NCI-H1436 treated with DMSO at 0.1 percent for 48 hours (cell line): ENCODE measurements around the gene KRT79.

Experiments
- DNase-seq: peaks from one replicate; lab custom pipeline; 2025; lab: John Stamatoyannopoulos, UW

KRT79 gene

DNA sequence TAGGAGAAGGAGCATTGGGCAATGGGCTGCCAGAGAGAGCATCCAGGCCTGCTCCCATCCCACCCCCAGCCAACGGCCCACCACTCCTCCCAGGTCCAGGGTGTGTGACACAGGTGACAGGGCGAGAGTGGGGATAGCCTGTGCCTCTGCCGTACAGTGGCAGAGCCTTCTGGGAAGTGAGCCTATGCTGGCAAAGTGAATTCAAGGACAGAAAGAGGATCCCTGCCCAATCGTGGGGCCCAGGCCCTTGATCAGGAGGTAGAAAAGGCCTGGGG lies 553 bp upstream of the KRT79 start:
- DNase-seq: no peak

DNA sequence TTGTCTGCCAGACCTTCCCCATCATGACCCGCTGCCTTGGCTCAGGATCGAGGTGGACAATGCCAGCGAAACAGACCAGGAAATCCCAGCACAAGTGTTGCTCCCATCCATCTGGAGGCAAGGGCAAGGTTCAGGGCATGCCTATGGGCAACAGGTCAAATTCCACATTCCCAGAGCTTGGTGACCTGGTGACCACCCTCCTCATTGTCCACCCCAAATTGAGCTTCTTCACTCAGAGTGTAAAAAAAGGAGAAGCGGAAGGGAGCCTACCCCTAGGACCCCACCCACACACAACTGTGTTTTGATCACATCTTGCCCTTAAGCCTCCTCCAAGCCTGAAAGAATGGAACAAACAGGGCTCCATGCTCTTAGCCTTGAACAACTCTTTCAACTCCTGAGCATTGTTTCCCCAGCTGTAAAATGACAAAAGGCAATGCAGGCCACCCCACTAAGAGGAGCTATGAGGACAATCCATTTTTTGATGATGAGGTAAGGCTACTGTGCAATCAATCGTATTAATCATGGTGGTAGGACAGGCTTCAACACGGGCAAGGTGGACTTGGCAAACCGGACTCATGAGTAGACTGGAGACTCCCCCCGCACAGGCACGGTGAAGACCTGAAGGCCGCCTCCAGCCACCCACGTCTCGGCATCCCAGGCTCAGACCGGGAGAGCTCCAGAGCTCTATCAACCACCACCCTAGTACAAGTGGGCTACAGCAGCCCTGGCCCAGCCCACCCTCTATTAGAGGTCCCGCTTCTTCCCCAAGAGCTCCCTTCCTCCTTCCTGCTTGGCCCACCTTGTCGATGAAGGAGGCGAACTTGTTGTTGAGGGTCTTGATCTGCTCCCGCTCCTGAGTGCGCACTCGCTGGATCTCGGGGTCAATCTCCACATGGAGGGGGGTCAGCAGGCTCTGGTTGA lies 866 bp downstream of the KRT79 start:
- no peak for DNase-seq

DNA sequence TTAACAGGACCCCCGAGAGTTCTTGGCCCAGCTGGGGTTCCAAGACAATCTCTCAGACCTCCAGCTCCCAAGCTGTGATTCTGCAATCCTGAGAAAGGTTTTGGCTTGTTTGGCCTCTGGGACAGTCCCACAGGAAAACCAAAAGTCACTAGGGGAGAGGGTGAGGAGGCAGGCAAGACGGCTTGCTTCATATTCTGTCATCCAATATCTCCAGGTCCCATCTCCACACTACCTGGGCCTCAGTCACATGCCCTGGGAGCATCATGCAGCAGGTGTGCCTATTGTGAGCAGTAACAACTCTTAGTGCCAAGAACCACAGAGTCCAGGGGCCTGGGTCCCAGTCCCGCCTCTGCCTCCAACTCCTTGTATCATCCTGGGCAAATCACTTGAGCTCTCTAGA lies 1.7 kb downstream of the KRT79 start:
- DNase-seq: no peak

DNA sequence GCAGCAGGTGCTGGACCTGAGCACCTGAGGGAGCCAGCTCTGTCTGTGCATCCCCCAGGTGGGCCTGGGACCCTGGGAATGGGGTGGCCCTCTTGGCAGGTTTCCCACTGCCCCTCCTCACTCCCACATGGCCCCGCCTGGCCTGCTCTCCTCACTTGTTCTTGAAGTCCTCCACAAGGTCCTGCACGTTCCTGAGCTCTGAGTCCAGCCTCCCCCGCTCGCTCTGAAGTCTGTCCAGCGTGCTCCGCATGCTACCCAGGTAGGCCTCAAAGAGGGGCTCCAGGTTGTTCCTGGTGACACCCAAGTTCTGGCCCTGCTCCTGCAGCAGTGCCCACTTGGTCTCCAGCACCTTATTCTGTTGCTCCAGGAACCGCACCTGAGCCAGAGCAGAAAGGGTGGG lies 2.9 kb downstream of the KRT79 start:
- no peak for DNase-seq

DNA sequence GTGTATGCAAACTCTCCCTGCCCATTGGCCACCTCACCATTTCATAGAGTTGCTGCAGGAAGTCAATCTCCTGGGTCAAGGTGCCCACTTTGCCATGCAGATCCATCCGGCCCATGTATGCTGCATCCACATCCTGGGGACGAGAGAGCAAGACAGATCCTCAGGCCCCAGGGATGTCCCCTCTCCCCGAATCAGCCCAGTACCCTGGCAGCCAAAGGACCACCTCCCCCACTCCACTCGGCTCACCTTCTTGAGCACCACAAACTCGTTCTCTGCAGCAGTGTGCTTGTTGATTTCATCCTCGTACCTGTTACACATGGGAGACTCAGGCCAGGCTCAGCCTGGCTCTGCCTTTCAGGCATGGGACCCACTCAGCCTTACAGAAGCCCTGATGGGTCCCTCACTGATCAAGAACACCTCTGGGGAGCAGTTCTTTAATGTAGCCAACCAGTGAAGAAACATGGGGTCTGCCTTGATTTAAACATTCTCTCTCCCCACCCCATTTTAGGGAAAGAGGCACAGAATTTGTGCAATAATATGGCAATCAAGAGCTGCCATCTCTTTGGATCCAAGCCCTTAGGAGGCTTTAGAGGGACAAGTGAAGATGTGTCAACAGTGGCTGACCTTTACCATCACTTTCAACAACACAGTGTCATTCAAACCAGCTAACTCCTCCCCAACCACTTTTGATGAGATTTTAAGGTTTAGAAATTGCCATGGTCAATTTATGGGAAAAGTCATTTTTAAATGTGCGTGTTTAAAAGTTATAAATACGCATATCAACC lies 3.9 kb downstream of the KRT79 start:
- no peak for DNase-seq

DNA sequence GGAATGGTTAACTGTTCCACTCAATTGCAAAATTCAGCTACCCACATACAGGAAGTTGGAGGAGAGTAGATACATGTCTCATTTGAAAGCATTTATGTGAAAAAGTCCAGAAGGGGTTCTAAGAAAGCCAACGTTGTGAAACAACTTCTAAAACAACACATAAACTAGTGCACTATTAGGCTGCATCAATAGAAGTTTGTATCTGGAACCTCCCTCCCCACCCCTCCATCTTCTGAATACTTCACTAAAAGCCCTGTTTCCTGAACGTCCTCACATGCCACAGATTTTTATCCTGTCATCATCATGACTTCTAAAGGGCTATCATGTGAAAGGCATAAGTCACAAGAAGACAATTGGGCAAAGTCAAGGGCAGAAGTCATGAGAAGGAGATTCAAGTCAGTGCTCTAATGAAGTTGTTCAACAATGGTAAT lies 5.5 kb downstream of the KRT79 start:
- no peak for DNase-seq

DNA sequence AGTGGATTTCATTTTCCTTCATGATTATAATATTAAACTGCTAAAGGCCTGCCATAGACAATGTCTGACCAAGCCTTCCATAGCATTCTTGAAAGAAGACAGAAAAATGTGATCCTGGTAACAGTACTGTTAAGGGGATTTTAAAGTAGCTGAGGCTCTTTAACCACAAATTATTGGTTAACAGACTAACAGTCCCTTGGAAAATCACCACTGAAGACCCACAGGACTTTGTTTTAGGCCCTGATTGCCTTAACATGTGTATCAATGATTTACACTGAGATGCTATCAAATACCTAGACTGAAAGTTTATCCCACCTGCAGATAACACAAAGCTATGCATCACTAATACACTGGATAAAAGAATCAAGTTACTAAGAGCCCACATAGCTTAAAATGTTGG lies 6.0 kb downstream of the KRT79 start:
- no peak for DNase-seq

DNA sequence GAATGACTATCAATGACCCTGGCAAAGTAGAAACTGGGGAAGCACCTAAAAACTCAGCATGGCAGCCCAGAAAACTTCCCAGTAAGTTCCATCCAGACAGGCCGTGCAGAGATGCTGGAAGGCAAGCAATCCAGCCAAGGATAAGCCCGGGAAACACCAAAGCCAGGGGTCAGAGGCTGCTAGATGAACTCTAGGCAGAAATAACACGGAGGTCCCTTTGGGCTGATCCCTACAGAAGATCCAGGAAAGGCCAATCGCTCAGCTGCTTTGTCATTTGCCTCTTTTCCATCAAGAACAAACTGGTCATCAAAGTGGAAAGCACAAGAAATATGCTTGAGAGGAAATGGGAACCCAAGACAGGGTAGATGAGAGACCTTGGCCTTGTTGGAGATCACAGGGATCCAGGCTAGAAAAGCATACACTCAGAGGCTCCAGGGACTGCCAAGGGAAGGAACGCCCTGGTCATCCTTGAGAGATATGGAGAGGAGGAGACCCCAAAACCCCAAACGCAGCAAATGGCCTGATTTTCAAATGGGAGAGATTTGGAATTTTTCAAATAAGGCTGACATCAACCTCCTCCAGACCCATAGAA lies 6.5 kb downstream of the KRT79 start:
- DNase-seq: no peak

DNA sequence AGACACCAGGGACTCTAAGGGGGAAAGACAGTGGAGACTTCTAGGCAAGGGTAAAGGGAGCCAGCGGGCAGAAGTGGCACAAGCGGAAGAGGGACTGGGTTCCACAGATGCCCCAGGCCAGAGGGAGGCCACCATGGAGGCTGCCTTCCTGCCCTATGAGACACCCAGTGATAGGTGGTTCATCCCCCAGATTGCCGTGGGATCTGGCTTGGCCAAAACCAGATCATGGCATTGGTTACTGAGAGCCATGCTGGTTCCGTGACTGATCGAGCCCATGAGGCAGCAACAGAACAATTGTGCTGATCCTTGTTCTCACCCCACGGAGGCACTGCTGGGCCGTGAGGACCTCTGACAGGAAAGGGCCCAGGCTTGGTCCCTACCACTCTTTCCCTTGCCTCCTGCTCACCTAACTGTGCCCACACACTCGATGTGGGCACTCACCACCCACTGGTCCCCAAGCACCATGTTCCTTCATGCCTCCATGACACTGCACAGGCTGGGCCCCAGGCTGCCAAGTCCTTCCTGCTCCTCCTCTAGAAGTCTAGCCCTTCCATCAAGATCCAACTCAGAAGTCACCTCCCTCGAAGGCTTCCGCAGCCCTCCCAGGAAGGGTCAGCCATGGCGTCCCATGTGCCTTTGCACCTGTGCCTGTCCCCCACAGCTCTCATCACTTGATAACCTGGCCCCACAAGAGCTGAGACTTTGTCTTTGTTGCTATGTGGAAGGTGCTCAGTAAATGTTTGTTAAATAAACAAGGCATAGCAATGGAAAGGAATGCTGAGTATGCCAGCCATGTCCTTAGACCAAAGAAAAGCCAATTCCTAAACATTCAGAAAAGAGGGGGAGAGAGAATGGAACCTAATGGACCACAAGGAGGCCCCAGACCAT lies 7.3 kb downstream of the KRT79 start:
- DNase-seq: no peak

DNA sequence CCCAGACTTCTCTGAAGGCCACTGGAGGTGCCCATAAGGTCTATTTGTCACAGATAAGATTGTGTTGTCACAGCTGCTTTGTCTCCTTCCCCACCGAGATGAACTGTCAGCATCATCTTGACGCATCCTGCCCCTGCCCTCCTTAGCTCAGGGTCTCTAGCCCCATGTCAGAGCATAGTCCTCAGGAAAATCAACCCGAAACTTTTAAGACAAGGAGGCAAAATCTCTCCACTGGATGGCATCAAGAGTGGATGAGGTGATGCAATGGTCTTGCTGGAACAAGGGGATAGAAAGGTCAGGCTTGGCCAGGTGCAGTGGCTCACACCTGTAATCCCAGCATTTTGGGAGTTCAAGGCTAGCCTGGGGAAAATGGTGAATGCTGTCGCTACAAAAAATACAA lies 8.2 kb downstream of the KRT79 start:
- DNase-seq: no peak

DNA sequence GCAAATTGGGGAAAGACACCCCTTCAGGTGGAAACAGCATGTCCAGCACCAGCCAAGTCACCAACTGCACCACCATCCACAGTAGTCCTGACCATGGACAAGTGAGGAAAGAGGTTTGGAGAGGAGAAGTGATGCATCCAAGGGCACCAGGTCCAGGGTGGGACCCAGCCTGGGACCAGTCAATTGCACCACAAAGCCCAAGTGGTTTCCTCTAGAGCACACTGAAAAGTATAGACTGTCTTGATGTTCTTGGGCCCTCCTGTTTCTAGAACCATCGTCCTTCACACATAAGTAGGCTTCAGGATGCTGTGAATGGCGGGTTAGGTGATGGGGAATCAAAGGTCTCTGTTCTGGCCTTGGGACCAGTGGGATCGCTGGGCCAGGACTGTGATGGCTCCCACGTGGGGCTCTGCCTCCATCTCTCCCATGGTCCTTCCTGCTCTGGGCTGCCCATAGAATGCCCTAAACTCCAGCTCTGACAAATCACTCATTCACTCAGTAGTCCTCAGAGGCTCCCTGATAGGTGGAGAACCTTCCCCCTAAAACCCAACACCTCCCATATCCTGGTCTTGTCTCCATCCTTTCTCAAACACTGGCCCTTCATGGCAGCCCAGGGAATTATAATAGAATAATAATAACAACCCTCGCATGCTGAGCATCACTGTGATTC lies 9.2 kb downstream of the KRT79 start:
- DNase-seq: no peak

DNA sequence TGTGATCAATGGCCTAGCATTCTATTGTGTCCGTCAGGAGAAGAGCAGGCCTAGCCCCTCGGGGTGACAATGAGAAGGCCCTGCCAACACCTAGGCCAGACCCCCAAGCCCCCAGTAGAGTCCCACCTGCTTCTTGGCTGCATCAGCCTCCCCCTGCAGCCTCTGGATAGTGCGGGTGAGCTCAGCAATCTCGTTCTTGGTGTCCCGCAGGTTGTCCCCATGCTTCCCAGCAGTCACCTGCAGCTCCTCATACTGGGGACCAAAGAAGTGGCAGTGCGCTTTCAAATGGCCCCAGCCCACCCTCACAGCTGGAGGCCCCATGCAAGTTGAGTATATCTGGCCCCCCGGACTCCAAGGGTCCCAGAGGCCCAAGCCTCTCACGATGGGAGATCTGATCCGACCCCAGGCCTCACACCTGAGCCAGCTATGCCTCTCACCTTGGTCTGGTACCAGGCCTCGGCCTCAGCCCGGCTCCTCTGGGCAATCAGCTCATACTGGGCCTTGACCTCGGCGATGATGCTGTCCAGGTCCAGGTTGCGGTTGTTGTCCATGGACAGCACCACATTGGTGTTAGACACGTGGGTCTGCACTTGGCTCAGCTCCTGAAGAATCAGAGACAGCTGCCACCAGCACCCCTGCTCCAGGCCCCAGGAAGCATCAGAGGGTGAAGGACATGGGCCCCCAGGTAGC lies 10.2 kb downstream of the KRT79 start:
- DNase-seq: no peak

DNA sequence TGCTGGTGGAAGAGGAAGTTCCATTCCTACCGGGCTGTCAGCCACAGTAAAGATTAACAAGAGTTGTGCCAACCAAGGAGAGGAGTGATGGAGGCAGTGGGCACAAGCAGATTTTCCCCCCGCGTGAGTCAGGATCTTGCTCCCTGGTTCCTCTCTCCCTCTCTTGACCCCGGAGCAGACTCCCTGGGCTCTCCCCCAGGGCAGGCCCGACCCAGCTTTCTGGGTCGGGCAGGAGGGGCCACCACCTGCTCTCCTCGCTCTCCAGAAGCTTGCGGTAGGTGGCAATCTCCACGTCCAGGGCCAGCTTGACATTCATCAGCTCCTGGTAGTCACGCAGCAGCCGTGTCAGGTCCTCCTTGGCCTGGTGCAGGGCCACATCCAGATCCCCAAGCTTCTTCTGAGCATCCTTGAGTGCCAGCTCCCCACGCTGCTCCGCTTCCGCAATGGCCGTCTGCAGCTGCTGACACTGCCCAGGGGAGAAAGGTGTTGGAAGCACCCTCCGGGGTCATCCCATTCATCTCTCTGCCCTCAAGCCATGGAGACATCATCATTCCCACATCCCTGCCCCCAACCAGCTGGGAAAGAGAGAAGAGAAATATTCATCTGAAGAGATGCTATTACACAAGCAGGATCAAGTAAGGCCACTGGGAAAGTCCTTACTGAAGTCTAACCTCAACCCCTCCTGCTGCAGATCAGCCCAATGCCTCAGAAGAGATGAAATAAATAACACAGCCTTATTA lies 11.2 kb downstream of the KRT79 start:
- DNase-seq: no peak

DNA sequence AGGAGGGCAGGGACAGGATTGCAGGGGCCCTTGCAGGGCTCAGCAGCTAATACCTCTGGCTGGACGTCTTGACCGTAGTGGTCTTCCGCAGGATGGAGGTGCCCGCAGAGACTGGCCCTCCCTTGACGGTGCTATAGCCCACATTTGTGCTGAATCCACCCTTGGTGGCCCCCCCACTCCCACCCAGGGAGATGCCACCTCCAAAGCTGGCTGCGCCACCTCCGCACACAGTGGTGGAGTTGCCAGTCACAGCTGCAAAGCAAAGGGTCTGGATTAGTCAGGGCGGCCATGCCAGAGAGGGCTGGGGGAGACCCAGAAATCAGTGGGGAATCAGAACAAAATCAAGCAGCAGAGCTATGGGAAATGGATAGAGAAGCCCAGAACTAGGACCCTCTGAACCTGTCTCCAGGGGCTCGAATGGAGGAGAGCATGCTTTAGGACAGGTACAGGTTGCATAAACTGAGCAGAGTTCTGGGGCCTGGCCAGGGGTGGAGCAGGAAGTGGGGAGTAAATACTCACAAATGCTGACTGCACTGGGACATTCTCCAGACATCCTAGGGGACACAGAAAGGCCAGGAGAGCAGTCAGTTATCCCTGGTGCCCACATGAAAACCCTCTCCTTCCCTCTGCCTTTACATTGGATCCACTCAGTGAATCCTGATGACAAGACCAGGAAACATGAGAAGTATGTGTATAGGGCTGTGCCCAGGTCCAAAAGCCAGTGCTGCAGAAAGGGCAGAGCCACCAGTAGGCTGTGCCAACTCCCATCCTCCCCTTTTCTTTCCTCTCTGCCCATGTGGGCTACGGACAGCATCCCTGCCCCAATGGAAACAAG lies 12.1 kb downstream of the KRT79 start:
- no peak for DNase-seq

DNA sequence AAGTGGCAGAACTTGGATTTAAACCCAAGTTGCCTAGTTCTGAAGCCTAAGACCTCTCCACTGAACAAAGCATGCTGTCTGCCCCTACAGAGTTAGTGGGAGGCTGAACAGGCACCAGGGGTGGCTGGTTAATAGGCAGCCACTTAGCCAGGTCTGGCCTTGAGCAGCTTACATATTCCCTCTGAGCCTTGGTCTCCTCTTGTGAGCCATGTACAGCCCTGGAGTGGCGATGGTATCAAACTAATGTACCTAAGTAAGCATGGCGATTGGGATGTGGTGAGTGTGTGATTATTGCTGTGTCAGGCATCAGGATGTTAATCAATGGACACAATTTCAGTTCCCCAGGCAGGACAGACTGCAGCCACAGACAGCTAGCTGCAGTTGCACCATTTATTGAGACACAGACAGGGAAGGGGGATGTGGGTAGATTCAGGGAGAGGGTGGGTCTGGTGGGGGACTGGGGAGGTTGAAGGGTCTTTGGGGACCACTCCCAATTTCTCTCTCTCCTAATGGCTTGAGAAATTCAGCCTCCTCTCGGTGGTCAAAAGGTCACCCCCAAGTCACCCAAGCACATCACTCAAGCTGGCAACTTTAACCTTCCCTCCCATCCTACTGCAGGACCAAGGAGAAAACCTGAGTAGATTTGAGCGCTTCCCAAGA lies 12.9 kb downstream of the KRT79 start:
- DNase-seq: no peak

DNA sequence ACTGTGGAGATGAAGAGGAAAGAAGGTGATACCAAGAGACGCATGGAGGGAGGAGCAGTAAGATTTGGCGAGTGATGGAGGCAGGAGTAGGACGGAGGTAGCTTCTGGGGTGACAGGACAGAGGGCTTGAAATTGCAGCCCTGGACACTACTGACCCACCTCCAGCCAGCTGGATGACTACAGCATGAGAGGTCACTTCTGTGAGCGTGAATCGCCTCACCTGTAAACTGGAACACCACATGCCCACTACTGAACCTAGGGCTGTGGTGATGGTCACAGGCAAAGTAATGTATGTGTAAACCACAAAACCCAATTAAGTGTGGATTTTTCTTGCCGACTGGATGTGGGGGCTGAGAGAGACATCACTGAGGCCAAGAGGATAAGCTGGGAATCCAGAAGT lies 13.6 kb downstream of the KRT79 start:
- DNase-seq: no peak

DNA sequence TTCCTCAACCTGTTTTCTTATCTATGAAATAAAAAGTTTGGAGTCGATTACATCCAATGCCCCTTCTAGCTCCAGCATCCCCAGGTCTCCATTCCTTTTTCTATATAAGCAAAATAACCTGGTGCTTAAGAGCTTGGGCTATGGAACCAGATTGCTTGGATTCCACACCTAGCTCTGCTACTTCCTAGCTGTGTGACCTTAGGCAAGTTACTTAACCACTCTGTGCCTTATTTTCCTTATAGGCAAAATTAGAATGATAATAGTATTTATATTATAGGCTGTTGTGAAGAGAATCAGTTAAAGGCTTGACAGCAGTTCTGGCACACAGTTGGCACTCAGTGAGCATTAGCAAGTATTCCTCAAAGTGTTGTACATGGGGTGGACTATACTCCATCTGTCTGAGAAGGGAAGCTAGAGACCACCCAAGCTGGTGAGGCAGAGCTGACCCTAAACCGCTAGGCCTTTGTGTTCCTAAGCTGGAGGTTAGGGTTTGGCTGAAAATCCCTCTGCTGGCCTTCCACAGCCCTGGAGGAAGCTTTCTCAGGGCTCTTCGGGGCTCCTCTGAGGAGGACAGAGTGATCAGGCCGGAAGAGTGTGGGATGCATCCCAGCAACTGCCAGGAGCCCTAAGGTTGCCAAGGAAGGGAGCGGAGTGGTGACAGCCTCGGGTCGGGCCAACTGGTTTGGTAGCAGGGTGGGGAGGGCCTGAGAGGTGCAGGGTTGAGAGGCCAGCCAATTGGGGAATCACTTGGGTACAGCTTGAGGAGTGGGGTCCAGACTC lies 14.2 kb downstream of the KRT79 start:
- DNase-seq: no peak

DNA sequence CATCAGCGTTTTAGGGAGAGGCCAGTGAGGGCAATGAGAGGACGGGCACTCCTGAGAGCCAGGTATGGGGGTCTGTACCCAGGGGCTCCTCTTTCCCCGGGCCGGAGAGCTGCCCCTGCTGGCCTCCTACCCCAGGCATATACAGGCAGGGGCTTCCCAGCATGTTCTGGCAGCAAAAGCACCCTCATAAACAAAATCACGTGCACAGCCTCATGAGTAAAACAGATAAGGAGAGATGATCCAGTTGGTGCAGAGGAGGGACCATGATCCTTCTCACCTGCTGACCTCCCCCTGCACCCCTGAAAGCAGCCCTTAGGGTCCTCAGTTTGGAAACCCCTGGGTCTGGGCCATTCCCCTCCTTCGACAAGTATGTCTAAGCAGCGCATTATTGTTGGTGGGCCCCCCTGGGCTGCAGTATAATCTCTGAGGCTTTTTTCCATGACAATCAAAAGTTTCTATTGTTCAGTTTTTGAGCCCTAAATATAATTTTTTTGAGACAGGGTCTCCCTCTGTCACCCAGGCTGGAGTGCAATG lies 15.2 kb downstream of the KRT79 start:
- no peak for DNase-seq
